GM18951 (cell line): ENCODE data around the gene THBS2.
"Not testable (repeated sequence)": the region's sequence is repeated elsewhere in the genome, so short reads cannot be mapped to it uniquely, and the experiment has no call there.

Experiments
- POLR2A ChIP-seq: IDR thresholded peaks from 4 replicates; pipeline ENCODE4 v1.6.1; 2011; ENCODE audit warnings: mild to moderate bottlenecking; ENCODE audit not compliant: insufficient read length, insufficient read depth; ENCODE audit errors: extremely low read depth
- in situ Hi-C: fragments of 300-500 bp; cut with MboI; formaldehyde crosslinking; loops from one replicate; pipeline ENCODE4 v1.12.0; 2022; ENCODE audit warnings: low sequenced_read_pairs, mixed read lengths, inconsistent platforms; ENCODE audit not compliant: unreplicated experiment

Gene THBS2

GRCh38 chr6:169288591-169288990, 34.9 kb upstream of the THBS2 start:
- no peak for TF ChIP-seq POLR2A
- in situ Hi-C loops: no loop called here

- no peak for TF ChIP-seq POLR2A
- in situ Hi-C loops: no loop called here
These were observed 34.0 kb upstream of the THBS2 start for GRCh38 chr6:169287675-169288074.

- TF ChIP-seq POLR2A: no peak
- in situ Hi-C loops: no loop called here
These were observed 33.3 kb upstream of the THBS2 start for GRCh38 chr6:169286961-169287360.

- in situ Hi-C loops: no loop called here
- TF ChIP-seq POLR2A: no peak
These were observed 31.5 kb upstream of the THBS2 start for GRCh38 chr6:169285165-169285564.

- TF ChIP-seq POLR2A: no peak
These were observed 30.3 kb upstream of the THBS2 start for GRCh38 chr6:169283924-169284323.

GRCh38 chr6:169282043-169282442, 28.4 kb upstream of the THBS2 start:
- in situ Hi-C loops: no loop called here
- TF ChIP-seq POLR2A: no peak

More at GRCh38 chr6:169283924-169284323, 30.3 kb upstream of the THBS2 start:
- in situ Hi-C loops: no loop called here

GRCh38 chr6:169277619-169278018, 24.0 kb upstream of the THBS2 start:
- TF ChIP-seq POLR2A: no peak
- in situ Hi-C loops: no loop called here

GRCh38 chr6:169274781-169275180, 21.1 kb upstream of the THBS2 start:
- in situ Hi-C loops: no loop called here
- no peak for TF ChIP-seq POLR2A

GRCh38 chr6:169273511-169273910, 19.9 kb upstream of the THBS2 start:
- in situ Hi-C loops: no loop called here
- no peak for TF ChIP-seq POLR2A

- no peak for TF ChIP-seq POLR2A
- in situ Hi-C loops: no loop called here
These were observed 18.2 kb upstream of the THBS2 start for GRCh38 chr6:169271877-169272216.

GRCh38 chr6:169271158-169271876, 17.7 kb upstream of the THBS2 start:
- TF ChIP-seq POLR2A: no peak
- in situ Hi-C loops: no loop called here

GRCh38 chr6:169270077-169270380, 16.4 kb upstream of the THBS2 start:
- in situ Hi-C loops: not testable (repeated sequence)

GRCh38 chr6:169269180-169270076, 15.8 kb upstream of the THBS2 start:
- in situ Hi-C loops: no loop called here
- TF ChIP-seq POLR2A: no peak

GRCh38 chr6:169268276-169268675, 14.6 kb upstream of the THBS2 start:
- in situ Hi-C loops: no loop called here
- no peak for TF ChIP-seq POLR2A
